HG03060 (cell line): ENCODE results near the gene NANOS1.

Experiments used
- ATAC-seq: cut with Tn5 transposase; IDR thresholded peaks from one replicate; pipeline ENCODE4 v1.9.1; 2021; ENCODE audit warnings: low read depth, moderate number of reproducible peaks; ENCODE audit not compliant: unreplicated experiment

NANOS1 gene

GRCh38 chr10:119029613-119030420, at the start of gene NANOS1:
Gene NANOS1, plus strand, starts transcription at chr10:119029714. Its CDS starts 88 bp downstream, at chr10:119029802.
- no peak for ATAC-seq

GRCh38 chr10:118980135-118980865, 49.2 kb upstream of the NANOS1 start:
- ATAC-seq = no peak

DNA sequence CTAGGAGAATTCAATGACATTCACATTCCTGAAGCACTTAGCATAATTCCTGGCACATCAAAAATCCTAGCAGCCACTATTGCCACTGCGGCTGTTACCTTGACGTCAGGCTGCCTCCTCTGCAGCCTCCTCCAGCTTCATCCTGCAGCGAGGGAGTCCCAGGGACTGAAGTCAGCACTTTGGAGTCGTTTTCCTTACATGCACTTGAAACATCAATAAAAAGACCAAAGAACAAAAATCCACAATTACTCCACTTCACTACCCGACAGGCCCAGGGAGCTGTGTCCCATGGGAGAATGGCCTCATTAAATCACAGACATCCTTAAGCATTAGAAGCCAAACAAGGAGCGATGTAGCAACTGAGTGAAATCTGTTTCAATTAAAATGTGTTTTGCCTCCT, 48.6 kb upstream of the NANOS1 start:
- no peak for ATAC-seq

DNA sequence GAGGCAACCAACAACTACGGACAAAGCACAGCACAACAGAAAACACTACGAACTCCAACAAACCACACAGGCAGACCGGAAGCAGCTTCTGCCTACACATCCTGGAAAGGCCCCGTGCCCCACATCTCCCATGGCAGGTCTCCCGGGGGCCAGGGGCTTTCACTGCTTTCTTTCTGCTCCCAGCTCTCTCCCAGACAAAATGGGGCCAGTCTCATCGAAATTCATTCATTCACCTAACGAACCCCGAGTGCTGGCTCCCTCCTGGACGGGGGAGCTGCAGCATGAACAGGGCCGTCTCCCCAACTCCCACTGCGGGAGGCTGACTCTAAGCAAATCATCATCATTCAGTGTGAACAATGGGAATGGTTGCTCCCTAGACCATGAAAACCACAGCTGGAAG, 47.6 kb upstream of the NANOS1 start:
- no peak for ATAC-seq

- no peak for ATAC-seq
Observed at GRCh38 chr10:118982366-118982765, 47.1 kb upstream of the NANOS1 start.

DNA sequence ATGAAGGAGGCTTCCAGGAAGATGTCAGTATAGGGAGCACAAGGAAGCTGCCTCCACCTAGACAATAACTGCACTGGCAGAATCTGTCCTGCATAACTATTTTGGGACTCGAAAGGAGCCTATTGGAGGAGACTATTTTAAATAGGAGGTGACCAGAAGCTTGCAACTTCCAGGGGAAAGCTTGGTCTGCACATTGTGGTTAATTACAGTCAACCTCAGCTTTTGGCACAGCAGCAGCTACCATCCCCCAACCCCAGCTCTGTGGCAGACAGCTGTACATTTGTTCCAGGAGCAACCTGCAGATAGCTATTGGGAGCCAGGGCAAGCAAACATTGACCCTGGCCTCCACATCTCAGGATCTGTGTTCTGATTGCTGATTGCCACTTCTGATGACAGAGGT, 46.3 kb upstream of the NANOS1 start:
- no peak for ATAC-seq

- no peak for ATAC-seq
Observed at GRCh38 chr10:118985576-118985975, 43.9 kb upstream of the NANOS1 start.

- ATAC-seq = no peak
Observed at GRCh38 chr10:118986815-118987790, 42.4 kb upstream of the NANOS1 start.

GRCh38 chr10:118990326-118990725, 39.2 kb upstream of the NANOS1 start:
- ATAC-seq = no peak

DNA sequence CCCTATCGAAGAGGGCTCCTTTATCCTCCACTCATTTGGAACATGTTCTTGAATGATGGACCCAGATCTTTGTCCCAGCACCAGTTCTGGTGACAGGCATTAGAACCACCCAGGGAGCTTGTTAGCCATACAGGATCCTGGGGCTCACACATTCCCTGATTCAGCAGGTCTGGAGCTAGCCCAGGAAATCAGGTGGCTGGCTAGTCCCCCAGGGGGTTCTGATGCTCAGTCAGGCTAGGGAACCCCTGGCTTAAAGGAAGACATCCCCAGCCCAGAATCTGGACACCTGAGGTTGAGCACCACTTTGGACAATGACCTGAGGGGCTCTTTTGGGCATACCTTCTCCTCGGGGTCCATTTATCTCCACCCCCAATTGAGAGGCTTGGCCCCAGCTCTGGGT, 37.0 kb upstream of the NANOS1 start:
- no peak for ATAC-seq

- ATAC-seq = no peak
Observed at GRCh38 chr10:118993214-118993613, 36.3 kb upstream of the NANOS1 start.

- ATAC-seq = no peak
Observed at GRCh38 chr10:118994321-118994720, 35.2 kb upstream of the NANOS1 start.

- ATAC-seq = no peak
Observed at GRCh38 chr10:118995739-118996138, 33.8 kb upstream of the NANOS1 start.

- no peak for ATAC-seq
Observed at GRCh38 chr10:118997379-118997778, 32.1 kb upstream of the NANOS1 start.

DNA sequence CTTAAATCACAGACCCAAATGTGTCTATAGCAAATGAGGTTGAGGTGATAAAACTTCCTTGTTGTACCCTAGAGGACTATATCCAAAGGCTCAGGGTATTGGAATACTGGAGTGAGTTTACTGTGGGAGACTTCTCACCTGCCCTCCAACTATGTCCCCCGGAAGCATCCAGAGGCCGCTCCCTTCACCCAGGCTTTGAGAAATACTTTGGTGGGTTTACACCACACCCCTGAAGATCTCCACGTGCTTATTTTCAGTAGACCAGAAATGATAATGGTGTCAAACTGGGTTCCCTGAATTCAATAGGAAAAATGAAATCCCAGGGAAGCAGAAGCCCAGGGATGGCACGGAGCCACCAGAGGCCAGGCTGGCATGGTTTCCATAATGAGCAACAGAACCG, 31.3 kb upstream of the NANOS1 start:
- no peak for ATAC-seq

GRCh38 chr10:119001717-119002500, 27.6 kb upstream of the NANOS1 start:
- ATAC-seq = no peak

DNA sequence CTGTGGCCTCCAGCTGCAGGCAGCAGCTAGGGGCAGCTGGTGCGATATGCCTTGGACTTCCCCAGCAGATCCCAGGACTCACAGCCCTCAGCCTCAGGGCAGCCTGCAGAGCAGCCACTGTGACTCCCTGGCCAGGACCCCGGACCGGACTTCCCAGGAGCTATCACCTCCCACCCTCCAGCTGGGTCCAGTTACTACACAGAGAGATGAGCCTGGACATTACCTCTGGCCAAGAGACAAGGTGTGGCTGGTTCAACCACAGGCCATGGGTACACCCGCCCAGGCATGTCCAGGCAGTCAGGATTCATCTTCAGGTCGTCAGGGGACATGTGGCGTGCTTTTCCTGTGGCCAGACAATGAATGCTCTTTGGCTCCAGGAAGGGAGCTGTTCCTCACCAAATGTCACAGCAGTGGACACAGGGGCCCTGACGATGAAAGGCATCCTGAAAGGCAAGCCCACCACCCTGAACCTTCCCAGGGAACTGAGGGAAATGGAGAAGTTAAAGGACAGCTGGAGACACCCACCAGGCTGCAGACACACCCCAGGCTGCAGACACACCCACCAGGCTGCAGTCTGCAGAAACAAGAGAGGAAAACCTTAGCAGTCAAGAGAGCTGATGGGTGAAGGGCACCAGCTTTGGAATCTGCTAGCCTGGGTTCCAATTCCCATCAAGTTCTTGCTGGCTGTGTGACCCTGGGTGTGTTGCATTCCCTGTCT, 25.8 kb upstream of the NANOS1 start:
- no peak for ATAC-seq

DNA sequence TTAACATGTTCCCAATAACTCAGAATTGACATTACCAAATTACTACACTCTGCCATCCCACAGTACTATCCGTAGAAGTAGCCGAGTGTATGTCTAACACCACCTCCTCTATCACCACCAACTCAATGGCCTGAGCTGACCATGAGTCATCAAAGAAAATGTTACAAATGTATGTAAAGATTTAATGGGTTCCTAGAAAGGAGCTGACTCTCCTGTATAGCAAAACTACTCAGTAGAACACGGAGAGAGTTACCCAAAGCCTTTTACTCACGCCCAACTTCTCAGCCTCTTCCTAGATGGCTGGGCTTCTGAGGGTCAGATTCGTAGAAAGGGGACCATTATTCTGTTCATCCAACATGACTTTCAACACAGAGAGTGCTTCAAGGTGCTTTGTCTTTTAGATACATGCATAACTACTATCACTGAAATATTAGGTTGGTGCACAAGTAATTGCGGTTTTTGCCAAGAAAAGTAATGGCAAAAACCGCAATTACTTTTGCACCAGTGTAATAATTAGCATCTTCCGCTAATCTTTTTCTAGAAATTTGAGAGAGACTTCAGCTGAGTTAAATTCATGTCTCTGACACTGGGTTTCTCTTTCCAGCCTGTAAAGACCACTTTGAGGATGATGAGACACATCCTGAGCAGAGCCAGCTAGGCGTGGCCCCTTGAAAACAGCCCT, 24.0 kb upstream of the NANOS1 start:
- ATAC-seq = no peak
